DMS114 treated with DMSO at 0.1 percent for 48 hours (cell line): Measurements from ENCODE around the gene ARHGAP15.

Experiments used
- DNase-seq: peaks from one replicate; lab custom pipeline; 2025; ENCODE audit not compliant: unreplicated experiment; lab: John Stamatoyannopoulos, UW

Gene ARHGAP15

GRCh38 chr2:143165291-143165690 is 36.1 kb downstream of the ARHGAP15 start:
- DNase-seq = no peak

GRCh38 chr2:143169105-143169504 is 39.9 kb downstream of the ARHGAP15 start:
- no peak for DNase-seq

GRCh38 chr2:143171817-143172216 is 42.6 kb downstream of the ARHGAP15 start:
- DNase-seq = peak; percentile 7

GRCh38 chr2:143175438-143175837 is 46.2 kb downstream of the ARHGAP15 start:
- no peak for DNase-seq

GRCh38 chr2:143176606-143177005 is 47.4 kb downstream of the ARHGAP15 start:
- DNase-seq = no peak

GRCh38 chr2:143177096-143177786 is 48.0 kb downstream of the ARHGAP15 start:
- DNase-seq = no peak

- no peak for DNase-seq
Observed at GRCh38 chr2:143181494-143181893, 52.3 kb downstream of the ARHGAP15 start.

GRCh38 chr2:143182649-143183048 is 53.4 kb downstream of the ARHGAP15 start:
- DNase-seq = no peak

- DNase-seq = no peak
Observed at GRCh38 chr2:143183804-143184463, 54.7 kb downstream of the ARHGAP15 start.

GRCh38 chr2:143186876-143187275 is 57.7 kb downstream of the ARHGAP15 start:
- no peak for DNase-seq

- DNase-seq = no peak
Observed at GRCh38 chr2:143190431-143190830, 61.2 kb downstream of the ARHGAP15 start.

GRCh38 chr2:143192106-143192505 is 62.9 kb downstream of the ARHGAP15 start:
- DNase-seq = no peak

GRCh38 chr2:143192716-143193115 is 63.5 kb downstream of the ARHGAP15 start:
- no peak for DNase-seq

GRCh38 chr2:143193121-143193520 is 63.9 kb downstream of the ARHGAP15 start:
- no peak for DNase-seq

GRCh38 chr2:143195511-143195910 is 66.3 kb downstream of the ARHGAP15 start:
- DNase-seq = no peak

GRCh38 chr2:143204062-143204461 is 74.8 kb downstream of the ARHGAP15 start:
- no peak for DNase-seq

- peak; percentile 17 for DNase-seq
Observed at GRCh38 chr2:143205106-143205764, 76.0 kb downstream of the ARHGAP15 start.

GRCh38 chr2:143209570-143210445 is 80.6 kb downstream of the ARHGAP15 start:
- DNase-seq = no peak

- DNase-seq = no peak
Observed at GRCh38 chr2:143210446-143210819, 81.2 kb downstream of the ARHGAP15 start.

GRCh38 chr2:143217512-143218115 is 88.4 kb downstream of the ARHGAP15 start:
- no peak for DNase-seq

GRCh38 chr2:143218621-143219020 is 89.4 kb downstream of the ARHGAP15 start:
- DNase-seq = no peak
